Measurements from ENCODE around the gene CTNND2.

The CTNND2 gene

DNA sequence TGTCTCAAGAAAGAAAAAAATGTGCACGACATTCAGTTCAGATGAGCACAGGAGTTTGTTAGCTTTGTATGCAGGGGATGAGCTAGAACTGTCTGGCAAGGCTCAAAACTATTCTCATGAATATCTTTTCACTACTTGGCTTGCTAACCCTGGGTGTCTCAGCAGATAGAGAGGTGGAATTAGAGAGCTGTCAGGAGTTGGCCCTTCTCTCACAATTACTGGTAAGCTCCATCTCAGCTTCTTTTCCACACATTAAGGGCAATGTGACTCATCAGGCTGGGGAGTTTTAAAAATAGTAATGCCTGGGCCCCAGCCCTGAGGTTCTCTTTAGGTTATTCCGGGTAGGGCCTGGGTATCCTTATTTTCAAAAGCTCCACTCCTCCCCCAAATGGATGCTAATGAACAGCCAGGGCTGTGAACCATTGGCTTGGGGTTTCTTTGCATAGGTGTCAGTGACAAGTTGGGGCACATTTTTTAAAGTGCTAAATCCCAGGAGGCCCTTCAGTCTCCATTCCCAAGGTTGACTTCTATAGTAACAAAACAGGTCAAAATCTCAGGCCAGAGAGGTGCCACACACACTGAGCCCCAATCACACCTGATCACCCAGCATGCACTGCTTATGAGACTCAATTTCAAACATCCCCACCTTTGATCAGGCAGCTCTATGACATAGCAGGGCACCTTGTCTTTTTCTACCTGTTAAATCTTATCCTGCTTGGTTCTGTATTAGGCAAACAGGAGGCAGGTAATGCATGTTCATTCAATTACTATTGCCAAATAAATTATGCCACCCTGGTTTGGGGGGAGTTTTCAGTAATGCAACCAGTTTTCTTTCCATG is 903.5 kb downstream of the CTNND2 start:
- no peak for DNase-seq

GRCh38 chr5:10999714-11000113 is 904.5 kb downstream of the CTNND2 start:
- DNase-seq: no peak

DNA sequence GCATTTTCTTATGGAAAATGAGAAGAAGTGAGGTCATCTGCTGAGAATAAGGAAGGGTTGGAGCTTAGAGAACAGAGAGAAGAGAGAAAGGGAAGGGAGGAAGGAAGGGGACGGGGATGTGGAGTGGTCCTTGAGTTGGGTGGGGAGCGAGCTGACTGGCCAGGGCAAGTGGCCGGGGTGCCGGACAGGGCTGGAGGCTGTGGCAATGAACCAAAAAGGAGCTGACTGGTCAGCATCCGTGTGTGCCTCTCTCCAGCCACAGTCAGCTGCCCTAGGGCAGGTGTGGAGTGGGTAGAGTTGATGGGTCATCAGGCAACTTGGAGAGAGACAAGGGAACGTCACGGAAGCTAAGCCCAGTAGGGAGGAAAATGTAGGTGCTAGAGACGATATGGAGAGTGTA is 908.4 kb downstream of the CTNND2 start:
- no peak for DNase-seq

DNA sequence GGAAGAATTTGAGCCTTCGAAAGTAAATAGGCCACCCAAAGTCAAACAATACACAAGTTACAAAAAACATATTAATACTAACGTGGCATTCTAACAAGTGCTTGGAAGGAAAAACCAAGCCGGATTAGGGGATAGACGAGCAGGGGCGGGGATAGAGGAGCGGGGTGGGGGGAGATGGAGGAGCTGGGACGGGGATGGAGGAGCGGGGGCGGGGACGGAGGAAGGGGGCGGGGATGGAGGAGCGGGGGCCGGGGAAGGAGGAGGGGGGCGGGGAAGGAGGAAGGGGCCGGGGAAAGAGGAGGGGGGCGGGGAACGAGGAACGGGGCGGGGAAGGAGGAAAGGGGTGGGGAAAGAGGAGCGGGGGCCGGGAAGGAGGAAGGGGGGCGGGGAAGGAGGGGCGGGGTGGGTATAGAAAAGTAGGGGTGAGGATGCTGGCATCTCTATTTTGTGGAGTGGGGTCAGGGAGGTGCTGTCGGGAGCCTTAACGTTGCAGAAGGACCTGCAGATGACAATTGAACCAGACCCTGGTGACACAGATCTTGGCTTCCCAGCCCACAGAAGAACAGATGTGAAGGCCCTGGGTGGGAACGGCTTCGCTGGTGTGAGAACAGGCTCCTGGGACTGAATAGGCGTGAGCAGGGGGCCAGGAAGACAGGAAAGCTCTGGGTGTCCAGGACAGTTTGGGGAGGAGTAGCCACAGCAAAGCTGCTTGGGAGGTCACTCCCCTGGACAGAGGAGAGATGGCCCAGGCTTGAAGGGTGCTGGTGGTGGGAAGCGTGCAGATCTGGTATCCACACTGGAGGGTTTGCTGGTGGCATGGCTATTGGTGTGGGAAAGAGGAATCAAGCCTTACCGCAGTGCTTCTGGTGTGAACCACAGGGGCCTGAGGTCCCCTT is 909.9 kb downstream of the CTNND2 start:
- DNase-seq: no peak

DNA sequence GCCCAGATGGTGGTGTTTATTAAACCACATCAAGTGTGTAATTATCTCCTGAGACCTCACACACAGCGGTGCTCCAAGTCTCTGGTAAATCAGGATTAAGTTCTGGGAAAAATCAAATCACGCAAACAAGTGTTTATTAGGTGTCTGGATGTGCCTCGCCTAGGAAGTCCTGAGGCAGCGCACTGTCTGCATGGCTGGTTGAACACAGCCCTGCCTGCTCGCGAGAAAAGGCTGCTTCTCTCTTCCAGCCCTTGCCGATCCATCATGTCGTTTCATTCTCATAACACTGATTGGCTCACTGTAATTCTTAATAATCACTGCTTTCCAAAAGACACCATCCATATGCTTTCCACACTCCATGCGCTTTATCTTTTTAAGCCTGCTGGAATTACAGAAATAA is 913.6 kb downstream of the CTNND2 start:
- no peak for DNase-seq

GRCh38 chr5:10989577-10990263 is 914.5 kb downstream of the CTNND2 start:
- no peak for DNase-seq

DNA sequence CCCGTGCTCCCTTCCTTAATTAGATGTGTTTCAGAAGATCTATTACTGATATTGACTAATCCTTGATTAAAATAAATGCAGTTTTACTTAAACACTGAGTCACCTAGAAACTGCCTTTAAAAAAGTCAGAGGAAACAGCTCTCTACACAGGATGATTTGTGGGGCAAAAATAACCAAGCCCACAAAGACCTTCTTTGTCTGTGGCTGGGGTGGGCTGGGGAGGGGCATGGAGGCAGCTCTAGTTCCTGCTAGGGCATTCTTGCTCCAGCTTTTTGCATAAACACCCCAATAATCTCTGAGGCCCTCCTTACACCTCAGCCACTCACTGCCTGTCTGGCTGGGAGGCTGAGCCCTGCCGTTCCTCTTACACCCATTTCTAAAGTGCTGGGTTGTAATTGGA is 915.6 kb downstream of the CTNND2 start:
- peak; percentile 13 for DNase-seq

GRCh38 chr5:10987925-10988504 is 916.2 kb downstream of the CTNND2 start:
- no peak for DNase-seq

GRCh38 chr5:10987276-10987924 is 916.8 kb downstream of the CTNND2 start:
- DNase-seq: no peak

GRCh38 chr5:10985721-10986110 is 918.5 kb downstream of the CTNND2 start:
- DNase-seq: no peak

DNA sequence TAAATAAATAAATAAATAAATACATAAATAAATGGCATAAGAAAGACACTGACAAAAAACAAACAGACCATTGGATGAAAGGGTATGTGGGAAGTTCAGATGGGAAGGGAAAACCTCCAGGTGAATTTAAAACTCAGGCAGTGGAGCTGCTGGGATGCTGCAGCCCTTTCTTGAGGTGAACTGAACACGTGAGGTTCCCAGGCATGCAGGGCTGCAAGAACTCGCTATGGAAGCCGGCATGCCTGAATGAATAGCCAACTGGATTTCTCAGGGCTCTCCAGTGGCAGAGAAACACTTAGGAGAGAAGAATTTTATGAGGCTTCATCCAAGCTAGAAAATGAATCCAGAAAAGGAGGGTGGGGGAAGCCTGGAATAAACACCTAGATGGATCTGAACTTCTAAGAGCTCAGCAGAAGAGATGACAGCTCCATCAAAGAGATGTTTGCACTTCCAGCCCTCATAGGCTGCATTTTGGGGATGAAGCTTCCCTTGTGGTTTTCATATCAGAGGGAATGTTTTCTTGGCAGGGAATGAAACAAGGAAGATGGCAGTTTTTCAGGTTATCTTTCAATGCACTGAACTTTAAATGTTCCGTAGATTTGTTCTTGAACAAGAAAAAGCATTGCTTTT is 919.0 kb downstream of the CTNND2 start:
- DNase-seq: no peak

GRCh38 chr5:10984021-10984715 is 920.1 kb downstream of the CTNND2 start:
- DNase-seq: no peak

DNA sequence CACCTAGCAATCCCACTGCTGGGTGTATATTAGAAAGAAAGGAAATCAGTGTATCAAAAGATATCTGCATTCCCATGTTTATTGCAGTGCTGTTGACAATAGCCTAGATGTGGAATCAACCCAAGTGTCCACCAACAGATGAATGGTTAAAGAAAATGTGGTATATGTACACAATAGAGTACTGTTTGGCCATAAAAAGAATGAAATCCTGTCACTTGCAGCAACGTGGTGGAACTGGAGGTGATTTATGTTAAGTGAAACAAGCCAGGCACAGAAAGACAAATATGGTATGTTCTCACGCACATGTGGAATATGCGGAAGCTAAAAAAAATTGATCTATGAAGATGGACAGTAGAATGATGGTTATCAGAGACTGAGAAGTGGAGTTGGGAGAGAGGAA is 921.6 kb downstream of the CTNND2 start:
- no peak for DNase-seq

GRCh38 chr5:10981932-10982331 is 922.3 kb downstream of the CTNND2 start:
- no peak for DNase-seq

DNA sequence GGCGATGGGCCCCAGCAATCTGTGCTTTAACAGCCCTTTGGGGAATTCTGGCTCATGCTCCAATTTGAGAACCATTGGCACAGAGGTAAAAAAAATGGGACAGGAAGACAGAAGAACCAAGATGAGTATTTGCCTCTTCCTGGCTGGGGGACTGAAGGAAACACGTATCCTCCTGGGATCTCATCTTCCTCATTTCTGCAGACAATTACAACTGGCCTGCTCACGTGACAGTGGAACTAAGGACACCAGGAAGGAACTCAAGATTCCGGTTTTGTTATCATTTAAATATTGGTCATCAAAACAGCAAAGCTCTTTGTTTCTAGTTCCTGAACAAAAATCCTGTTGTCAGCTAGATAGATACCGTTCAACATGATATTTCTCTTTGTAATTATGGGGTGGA is 927.2 kb downstream of the CTNND2 start:
- DNase-seq: no peak

- no peak for DNase-seq
Measured at GRCh38 chr5:10975945-10976344, 928.3 kb downstream of the CTNND2 start.

- DNase-seq: no peak
Measured at GRCh38 chr5:10974850-10975249, 929.4 kb downstream of the CTNND2 start.

DNA sequence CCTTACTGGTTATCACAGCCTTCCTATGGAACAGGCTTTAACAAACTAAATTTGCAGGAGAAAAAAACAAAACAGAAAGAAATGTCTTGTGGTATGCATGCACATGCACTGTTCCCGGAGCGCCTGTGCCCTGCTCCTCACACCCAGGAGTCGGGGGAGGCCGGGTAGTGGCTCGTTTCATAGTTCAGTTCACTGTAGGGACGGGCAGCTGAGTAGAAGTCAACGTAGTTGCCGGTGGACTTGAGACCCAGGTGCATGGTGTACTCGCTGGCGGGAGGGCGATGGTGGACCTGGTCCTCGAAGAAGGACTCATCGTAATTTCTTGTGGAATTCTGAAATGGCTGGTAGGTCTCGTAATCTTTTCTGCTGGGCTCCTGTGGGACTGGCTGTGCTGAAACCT is 930.9 kb downstream of the CTNND2 start:
- no peak for DNase-seq

DNA sequence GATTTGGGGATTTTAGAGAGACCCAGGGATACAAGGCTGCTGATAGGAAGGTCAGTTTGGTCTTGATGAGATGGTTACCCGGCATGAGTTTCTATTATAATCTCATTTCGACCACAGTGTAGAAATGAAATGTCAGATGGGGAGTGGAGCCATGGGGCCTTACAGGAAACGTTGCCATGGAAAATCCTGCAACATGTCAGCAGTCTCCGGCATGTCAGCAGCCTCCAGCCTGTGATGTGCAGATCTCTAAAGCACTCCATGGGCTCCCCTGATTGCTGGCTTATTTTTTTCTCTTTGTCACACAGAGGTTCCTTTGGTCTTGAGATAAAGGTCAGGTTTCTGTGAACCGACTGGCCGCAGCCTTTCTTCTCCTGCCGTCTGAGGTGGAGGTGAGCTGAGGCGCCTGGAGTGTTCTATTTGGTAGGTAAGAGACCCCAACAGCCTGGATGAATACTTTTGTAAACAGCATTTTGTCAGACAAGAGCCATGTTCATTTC is 934.5 kb downstream of the CTNND2 start:
- DNase-seq: no peak

GRCh38 chr5:10964806-10965205 is 939.4 kb downstream of the CTNND2 start:
- DNase-seq: no peak

DNA sequence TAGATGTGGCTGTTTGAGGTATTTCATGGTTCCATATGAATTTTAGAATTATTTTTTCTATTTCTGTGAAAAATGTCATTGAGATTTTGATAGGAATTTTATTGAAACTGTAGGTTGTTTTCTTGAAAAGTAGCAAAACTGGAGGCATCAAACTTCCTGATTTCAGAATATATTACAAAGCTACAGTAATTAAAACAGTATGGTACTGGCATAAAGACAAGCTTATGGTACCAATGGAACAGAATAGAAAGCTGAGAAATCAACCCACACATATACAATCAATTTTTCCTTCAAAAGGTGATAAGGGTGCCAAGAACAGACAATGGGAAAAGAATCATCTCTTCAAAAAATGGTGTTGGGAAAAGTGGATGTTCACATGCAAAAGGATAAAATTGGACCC is 945.5 kb downstream of the CTNND2 start:
- DNase-seq: no peak

Measured in midbrain (tissue), 1 donor.